ENCODE data around the gene SYCE1L. TPM values are rescaled to one million over a fixed set of nuclear protein-coding genes. Genes with fewer than 3 reads are reported as not detected.

Gene SYCE1L
- polyA plus RNA-seq, 2 of the 4 experiments (the other 2 are of a cell fraction): 1.4 to 6.6 TPM

DNA sequence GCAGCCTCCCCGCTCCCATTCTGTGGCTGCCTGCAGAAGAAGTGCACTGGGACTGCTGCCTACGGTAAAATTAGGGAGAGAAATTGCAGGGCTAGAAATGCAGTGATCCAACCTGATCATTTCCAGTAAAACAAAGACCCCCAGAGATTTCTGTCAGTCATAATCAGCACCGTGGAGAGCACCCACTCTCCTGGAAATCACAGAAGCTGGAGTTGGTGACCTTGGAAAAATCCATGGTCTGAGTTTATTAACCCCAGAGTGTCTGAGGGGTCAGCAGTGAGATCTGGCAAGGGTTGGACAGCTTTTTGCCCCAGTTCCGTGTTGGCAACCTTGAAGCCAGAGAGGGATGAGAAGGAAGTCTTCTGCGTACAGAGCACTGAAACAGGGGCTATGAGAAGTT is 7.8 kb downstream of the SYCE1L start:
- 76% methylated on average over 5 of the region's 5 CpGs for WGBS (ENCODE audit: missing lambda C conversion rate)
- no peak for TF ChIP-seq MYC (IDR thresholded peaks at IDR 0.05; ENCODE audit: borderline replicate concordance, low read length)
- TF ChIP-seq, protein P1, sequence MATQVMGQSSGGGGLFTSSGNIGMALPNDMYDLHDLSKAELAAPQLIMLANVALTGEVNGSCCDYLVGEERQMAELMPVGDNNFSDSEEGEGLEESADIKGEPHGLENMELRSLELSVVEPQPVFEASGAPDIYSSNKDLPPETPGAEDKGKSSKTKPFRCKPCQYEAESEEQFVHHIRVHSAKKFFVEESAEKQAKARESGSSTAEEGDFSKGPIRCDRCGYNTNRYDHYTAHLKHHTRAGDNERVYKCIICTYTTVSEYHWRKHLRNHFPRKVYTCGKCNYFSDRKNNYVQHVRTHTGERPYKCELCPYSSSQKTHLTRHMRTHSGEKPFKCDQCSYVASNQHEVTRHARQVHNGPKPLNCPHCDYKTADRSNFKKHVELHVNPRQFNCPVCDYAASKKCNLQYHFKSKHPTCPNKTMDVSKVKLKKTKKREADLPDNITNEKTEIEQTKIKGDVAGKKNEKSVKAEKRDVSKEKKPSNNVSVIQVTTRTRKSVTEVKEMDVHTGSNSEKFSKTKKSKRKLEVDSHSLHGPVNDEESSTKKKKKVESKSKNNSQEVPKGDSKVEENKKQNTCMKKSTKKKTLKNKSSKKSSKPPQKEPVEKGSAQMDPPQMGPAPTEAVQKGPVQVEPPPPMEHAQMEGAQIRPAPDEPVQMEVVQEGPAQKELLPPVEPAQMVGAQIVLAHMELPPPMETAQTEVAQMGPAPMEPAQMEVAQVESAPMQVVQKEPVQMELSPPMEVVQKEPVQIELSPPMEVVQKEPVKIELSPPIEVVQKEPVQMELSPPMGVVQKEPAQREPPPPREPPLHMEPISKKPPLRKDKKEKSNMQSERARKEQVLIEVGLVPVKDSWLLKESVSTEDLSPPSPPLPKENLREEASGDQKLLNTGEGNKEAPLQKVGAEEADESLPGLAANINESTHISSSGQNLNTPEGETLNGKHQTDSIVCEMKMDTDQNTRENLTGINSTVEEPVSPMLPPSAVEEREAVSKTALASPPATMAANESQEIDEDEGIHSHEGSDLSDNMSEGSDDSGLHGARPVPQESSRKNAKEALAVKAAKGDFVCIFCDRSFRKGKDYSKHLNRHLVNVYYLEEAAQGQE (IDR thresholded peaks at IDR 0.05): peak; percentile 81
- peaks cover 4% of the 10 kb centered on the region; the same call in 1 of the 3 replicates for H3K4me1 ChIP-seq
- H3K4me2 ChIP-seq: no peak overlapping the region
- DNase-seq (ENCODE audit: low read depth in 1 of 2, low spot score in 1 of 2) (no peak), FAIRE-seq (no peak), ATAC-seq (no peak)
- ChIA-PET POLR2A (no interaction called here), CTCF (no interaction called here)
- no peak overlapping the region for H3K4me3 ChIP-seq
- no peak overlapping the region for H3K27ac ChIP-seq
- no peaks in the 10 kb centered on the region for H3K9me3 ChIP-seq

DNA sequence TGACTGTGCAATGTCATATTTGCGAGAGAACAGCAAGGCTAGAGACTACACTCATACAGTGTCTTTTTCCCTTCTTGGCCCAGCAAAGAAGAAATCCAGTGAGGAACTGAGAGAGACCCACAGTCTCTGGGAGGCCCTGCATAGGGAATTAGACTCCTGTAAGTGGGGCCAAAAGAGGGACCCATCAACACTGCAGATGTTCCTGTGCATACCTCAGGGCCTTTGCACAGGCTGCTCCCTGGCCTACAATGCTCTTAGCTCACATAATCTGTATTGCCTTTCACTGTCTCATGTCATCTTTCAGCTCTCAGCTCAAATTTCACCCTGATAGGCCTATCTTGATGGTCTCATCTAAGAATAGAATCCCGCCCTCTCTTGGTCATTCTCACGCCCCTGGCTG is 9.2 kb downstream of the SYCE1L start:
- no peak overlapping the region for H3K4me3 ChIP-seq
- 61% methylated on average over 3 of the region's 3 CpGs for WGBS (ENCODE audit: missing lambda C conversion rate)
- no peak overlapping the region for H3K27ac ChIP-seq
- FAIRE-seq: no peak
- ChIA-PET POLR2A (no interaction called here), CTCF (no interaction called here)
- ATAC-seq: no peak
- H3K9me3 ChIP-seq: no peaks in the 10 kb centered on the region
- H3K4me1 ChIP-seq: peaks cover 8% of the 10 kb centered on the region
- no peak for DNase-seq (ENCODE audit: low read depth in 1 of 2, low spot score in 1 of 2)
- no peak overlapping the region for H3K4me2 ChIP-seq
- TF ChIP-seq ATOH8 (CRISPR knock-in tag; IDR thresholded peaks at IDR 0.05; ENCODE audit: low read depth) (no peak), GATA3 (IDR thresholded peaks at IDR 0.05; ENCODE audit: borderline replicate concordance) (no peak), BHLHE40 (IDR thresholded peaks at IDR 0.05; ENCODE audit: low read depth, low read length) (no peak), MAZ (IDR thresholded peaks at IDR 0.05; ENCODE audit: borderline replicate concordance, low read depth, low read length) (no peak), HOXA7 (CRISPR knock-in tag; IDR thresholded peaks at IDR 0.05) (no peak), NPAS2 (CRISPR knock-in tag; IDR thresholded peaks at IDR 0.05; ENCODE audit: borderline replicate concordance) (no peak), ZSCAN20 (CRISPR knock-in tag; IDR thresholded peaks at IDR 0.05) (no peak), TP53 (CRISPR knock-in tag; IDR thresholded peaks at IDR 0.05) (no peak)
- TF ChIP-seq, protein P2, sequence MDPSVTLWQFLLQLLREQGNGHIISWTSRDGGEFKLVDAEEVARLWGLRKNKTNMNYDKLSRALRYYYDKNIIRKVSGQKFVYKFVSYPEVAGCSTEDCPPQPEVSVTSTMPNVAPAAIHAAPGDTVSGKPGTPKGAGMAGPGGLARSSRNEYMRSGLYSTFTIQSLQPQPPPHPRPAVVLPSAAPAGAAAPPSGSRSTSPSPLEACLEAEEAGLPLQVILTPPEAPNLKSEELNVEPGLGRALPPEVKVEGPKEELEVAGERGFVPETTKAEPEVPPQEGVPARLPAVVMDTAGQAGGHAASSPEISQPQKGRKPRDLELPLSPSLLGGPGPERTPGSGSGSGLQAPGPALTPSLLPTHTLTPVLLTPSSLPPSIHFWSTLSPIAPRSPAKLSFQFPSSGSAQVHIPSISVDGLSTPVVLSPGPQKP (IDR thresholded peaks at IDR 0.05; ENCODE audit: low read depth, low read length): no peak

DNA sequence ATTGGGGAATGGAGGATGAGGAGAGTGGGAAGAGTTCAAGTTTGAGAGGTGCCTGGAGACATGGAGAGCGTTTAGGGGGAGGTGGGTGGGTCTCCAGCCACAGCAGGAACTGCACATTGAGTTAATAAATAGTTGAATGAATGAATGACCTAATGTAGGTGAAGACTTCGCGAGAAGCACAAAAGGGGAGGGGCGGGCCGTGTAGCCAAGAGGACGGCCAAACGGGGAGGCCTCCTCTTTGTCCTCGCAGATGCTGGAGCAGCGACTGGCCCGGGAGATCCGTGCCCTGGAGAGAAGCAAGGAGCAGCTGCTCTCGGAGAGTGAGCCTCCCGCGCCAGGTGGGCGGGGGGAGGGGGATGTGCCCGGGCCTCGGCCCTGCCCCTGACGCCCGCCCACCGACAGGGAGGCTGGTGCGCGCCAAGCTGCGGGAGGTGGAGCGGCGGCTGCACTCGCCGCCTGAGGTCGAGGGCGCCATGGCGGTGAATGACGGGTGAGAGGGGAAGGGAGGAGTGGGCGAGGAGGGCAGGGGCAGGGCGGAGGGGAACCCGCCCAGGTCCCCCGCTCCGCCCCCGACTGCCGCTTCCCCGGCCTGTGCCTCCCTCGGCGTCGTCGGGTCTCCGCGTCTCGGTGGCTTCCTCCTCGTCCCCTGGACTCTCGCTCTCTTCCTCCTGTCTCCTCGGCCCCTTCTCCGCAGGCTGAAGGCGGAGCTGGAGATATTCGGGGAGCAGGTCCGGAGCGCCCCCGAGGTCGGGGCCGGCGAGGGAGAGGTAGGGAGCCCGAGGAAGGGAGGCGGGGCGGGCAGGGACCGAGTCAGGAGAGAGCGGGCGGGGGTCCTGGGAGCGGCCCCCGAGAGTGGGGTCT is 12.9 kb downstream of the SYCE1L start:
- under 1% methylated on average over 23 of the region's 66 CpGs for WGBS (ENCODE audit: missing lambda C conversion rate)
- peak in 1 of 2 experiments; percentile 59; a peak in 2 of 5 replicates for TF ChIP-seq JUN (IDR thresholded peaks at IDR 0.05)
- TF ChIP-seq, protein P1 (IDR thresholded peaks at IDR 0.05): 0 out of 2 replicates have a peak, but pooled peaks have one; percentile 32
- peak; percentile 40 for TF ChIP-seq CHD2 (IDR thresholded peaks at IDR 0.05; ENCODE audit: low read length, partially characterized antibody)
- TF ChIP-seq PHF8 (IDR thresholded peaks at IDR 0.05; ENCODE audit: borderline replicate concordance, low read depth): peak; percentile 40; the same call in 1 of the 2 replicates
- TF ChIP-seq ZSCAN20 (CRISPR knock-in tag; IDR thresholded peaks at IDR 0.05): no peak
- TF ChIP-seq, protein P3, sequence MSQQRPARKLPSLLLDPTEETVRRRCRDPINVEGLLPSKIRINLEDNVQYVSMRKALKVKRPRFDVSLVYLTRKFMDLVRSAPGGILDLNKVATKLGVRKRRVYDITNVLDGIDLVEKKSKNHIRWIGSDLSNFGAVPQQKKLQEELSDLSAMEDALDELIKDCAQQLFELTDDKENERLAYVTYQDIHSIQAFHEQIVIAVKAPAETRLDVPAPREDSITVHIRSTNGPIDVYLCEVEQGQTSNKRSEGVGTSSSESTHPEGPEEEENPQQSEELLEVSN (IDR thresholded peaks at IDR 0.05; ENCODE audit: borderline replicate concordance, low read depth): peak; percentile 77
- 0 out of 2 replicates have a peak, but pooled peaks have one; percentile 45 for TF ChIP-seq HOXB5 (CRISPR knock-in tag; IDR thresholded peaks at IDR 0.05)
- peak; percentile 76 for TF ChIP-seq POLR2A (IDR thresholded peaks at IDR 0.05; ENCODE audit: low read length)
- TF ChIP-seq MAX (IDR thresholded peaks at IDR 0.05): peak; percentile 68
- TF ChIP-seq BHLHE40 (IDR thresholded peaks at IDR 0.05; ENCODE audit: low read depth, low read length): no peak
- no peak for FAIRE-seq
- Histone ChIP-seq H3K4me1 (peaks cover 33% of the 10 kb centered on the region), H3K27ac (peak overlapping the region; percentile 94), H3K4me2 (peak overlapping the region; percentile 98), H3K9me3 (no peaks in the 10 kb centered on the region), H3K4me3 (peak overlapping the region; percentile 82)
- POLR2A ChIA-PET: interaction anchor here (1.4 to 2.8 kb wide), 4 partner anchors 10 to 21 kb away, joined by 3 to 14 read pairs (median 6); partner anchors contain the start of gene MON1B
- CTCF ChIA-PET: interaction anchor here (0.9 to 1.9 kb wide), 4 partner anchors 9 to 19 kb away, joined by 3 to 5 read pairs (median 4); no protein-coding TSS in a partner anchor
- ATAC-seq: peak; percentile 58 to 74
- DNase-seq (ENCODE audit: low read depth in 1 of 2, low spot score in 1 of 2): peak; percentile 83 to 86

Measured in A549 (cell line).